Activated naive CD8-positive, alpha-beta T cell treated with anti-CD3 and anti-CD28 coated beads, Interleukin-2, amount 50 U/mL, for 24 hours (primary cell): Measurements from ENCODE around the gene TBC1D9B.
A peak's percentile ranks its signal among the peaks of the same experiment; 100 is the strongest.

ENCODE experiments used
- ATAC-seq: fragments of 150-1000 bp; cut with Tn5 transposase; one replicate; pipeline ENCODE4 v1.10.0; 2021
- DNase-seq: peaks from one replicate; pipeline ENCODE4 v3.0.0; 2021
- H3K27ac Mint-ChIP-seq: one replicate; pipeline ENCODE4 v1.8.0; 2021; ENCODE audit warnings: mild to moderate bottlenecking, mixed read lengths
- H3K27me3 Mint-ChIP-seq: one replicate; pipeline ENCODE4 v1.8.0; 2021; ENCODE audit warnings: mixed read lengths
- H3K36me3 Mint-ChIP-seq: one replicate; pipeline ENCODE4 v1.8.0; 2021; ENCODE audit warnings: low read depth, mixed read lengths
- H3K4me1 Mint-ChIP-seq: one replicate; pipeline ENCODE4 v1.8.0; 2021; ENCODE audit warnings: mixed read lengths
- H3K4me3 Mint-ChIP-seq: one replicate; pipeline ENCODE4 v1.8.0; 2021; ENCODE audit warnings: mild to moderate bottlenecking, moderate library complexity, mixed read lengths
- H3K9me3 Mint-ChIP-seq: one replicate; pipeline ENCODE4 v1.8.0; 2021; ENCODE audit warnings: mixed read lengths

The TBC1D9B gene

DNA sequence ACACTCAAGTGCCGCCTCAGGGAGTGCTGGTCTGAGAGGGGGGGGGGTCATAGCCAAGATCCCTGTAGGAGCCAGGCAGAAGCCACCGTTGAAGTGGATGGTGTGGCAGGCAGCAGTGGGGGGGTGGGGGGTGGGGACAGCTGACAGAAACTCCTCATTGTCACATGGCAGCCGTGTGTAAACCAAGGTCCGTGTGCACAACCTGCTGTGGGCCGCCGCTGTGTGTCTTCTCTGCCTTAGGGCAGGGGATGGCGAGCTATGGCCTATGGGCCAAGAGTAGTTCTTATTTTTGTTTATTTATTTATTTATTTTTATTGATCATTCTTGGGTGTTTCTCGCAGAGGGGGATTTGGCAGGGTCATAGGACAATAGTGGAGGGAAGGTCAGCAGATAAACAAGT is 73.6 kb downstream of the TBC1D9B start:
- no peak for DNase-seq
- Mint-ChIP-seq H3K27me3 (no peaks in the 10 kb centered on the region), H3K4me1 (peaks cover 21% of the 10 kb centered on the region), H3K4me3 (no peak overlapping the region), H3K9me3 (no peaks in the 10 kb centered on the region), H3K27ac (no peak overlapping the region), H3K36me3 (peaks cover 59% of the 10 kb centered on the region)
- ATAC-seq: no peak

DNA sequence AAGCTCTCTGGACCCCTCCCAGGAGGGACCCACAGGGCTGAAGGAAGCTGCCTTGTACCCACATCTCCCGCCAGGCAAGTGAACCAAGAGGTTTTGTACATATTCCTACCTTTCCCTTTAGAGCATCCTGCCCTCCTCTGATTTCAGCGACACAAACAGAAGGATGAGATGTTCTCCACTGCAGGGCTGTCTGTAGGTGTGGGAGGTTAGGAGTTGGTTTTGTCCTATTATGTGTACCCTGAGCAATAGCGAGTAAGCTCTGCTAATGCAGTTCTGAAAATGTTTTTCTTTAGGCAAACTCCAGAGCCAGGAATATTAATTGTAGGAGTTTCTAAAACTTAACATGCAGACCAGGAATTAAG is 74.0 kb downstream of the TBC1D9B start:
- H3K4me3 Mint-ChIP-seq: no peak overlapping the region
- no peaks in the 10 kb centered on the region for H3K9me3 Mint-ChIP-seq
- DNase-seq: no peak
- H3K27me3 Mint-ChIP-seq: no peaks in the 10 kb centered on the region
- H3K4me1 Mint-ChIP-seq: peaks cover 22% of the 10 kb centered on the region
- H3K27ac Mint-ChIP-seq: peak overlapping the region; percentile 19
- ATAC-seq: no peak
- peaks cover 61% of the 10 kb centered on the region for H3K36me3 Mint-ChIP-seq

- H3K9me3 Mint-ChIP-seq: no peaks in the 10 kb centered on the region
- ATAC-seq: no peak
- H3K4me3 Mint-ChIP-seq: no peak overlapping the region
- H3K27ac Mint-ChIP-seq: peak overlapping the region; percentile 19
- DNase-seq: no peak
- H3K27me3 Mint-ChIP-seq: no peaks in the 10 kb centered on the region
- H3K4me1 Mint-ChIP-seq: peaks cover 23% of the 10 kb centered on the region
- peaks cover 60% of the 10 kb centered on the region for H3K36me3 Mint-ChIP-seq
Observed at GRCh38 chr5:179833056-179833708, 74.5 kb downstream of the TBC1D9B start.

DNA sequence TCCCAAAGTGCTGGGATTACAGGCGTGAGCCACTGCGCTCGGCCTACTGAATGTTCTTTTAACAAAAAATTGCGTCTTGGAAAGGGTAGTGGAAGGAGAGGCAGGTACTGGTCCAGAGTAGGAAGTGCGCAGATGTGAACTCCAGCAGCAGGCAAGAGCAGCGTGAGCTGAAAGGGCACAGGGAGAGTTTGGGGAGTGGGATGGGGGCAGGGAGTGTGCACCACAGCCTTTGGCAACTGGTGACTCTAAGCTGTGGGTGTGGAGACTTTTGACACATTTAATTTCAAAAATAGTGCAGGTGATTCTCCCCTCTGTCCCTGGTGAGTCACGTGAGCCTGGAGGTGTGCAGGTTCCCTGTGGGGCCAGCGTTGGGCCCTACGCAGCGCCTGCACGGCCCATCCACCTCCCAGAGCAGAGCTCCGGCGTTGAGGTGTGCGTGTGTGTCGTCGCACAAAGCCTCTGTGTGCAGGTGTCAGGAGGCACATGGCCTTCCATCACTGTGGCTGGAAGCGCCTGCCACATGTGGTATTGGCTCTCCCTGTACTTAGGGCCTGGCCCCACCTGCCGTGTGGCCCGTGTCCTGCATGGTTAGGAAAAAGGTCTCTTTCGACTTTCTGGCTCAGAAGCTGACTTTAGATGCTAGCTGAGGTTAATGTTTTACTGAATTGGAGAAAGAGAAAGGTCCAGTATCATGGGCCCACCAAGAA is 75.5 kb downstream of the TBC1D9B start:
- no peak overlapping the region for H3K27ac Mint-ChIP-seq
- ATAC-seq (no peak), DNase-seq (no peak)
- no peaks in the 10 kb centered on the region for H3K9me3 Mint-ChIP-seq
- no peaks in the 10 kb centered on the region for H3K27me3 Mint-ChIP-seq
- H3K36me3 Mint-ChIP-seq: peaks cover 65% of the 10 kb centered on the region
- peaks cover 29% of the 10 kb centered on the region for H3K4me1 Mint-ChIP-seq
- H3K4me3 Mint-ChIP-seq: no peak overlapping the region

DNA sequence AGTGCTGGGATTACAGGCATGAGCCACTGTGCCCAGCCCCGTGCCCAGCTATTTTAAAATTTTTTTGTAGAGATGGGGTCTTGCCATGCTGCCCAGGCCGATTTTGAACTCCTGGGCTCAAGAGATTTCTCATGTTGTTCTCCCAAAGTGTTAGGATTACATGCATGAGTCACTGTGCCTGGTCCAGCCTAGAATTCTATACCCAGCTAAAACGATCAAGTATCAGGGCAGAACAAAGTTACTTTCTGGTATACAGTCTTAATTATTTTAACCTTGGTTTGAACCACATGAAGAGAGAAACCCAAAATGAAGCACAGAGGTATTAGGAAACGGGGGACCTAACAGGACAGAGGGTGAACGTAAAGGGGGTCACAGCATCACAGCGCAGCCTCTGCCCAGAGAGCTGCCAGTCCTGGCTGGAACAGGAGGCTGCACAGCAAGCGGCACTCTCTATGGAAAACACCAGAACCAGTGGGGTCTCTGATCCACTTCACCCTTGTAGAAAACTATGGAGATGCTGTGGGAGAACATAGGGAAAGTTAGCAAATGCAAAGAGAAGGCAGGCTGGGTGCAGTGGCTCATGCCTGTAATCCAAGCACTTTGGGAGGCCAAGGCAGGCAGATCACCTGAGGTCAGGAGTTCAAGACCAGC is 76.8 kb downstream of the TBC1D9B start:
- Mint-ChIP-seq H3K9me3 (no peaks in the 10 kb centered on the region), H3K4me3 (no peak overlapping the region), H3K27me3 (no peaks in the 10 kb centered on the region), H3K36me3 (peaks cover 60% of the 10 kb centered on the region), H3K4me1 (peaks cover 22% of the 10 kb centered on the region), H3K27ac (peak overlapping the region; percentile 9)
- ATAC-seq (no peak), DNase-seq (no peak)

- DNase-seq (no peak), ATAC-seq (no peak)
- Mint-ChIP-seq H3K4me1 (peaks cover 22% of the 10 kb centered on the region), H3K27me3 (no peaks in the 10 kb centered on the region), H3K4me3 (no peak overlapping the region), H3K9me3 (no peaks in the 10 kb centered on the region), H3K27ac (peak overlapping the region; percentile 67), H3K36me3 (peaks cover 63% of the 10 kb centered on the region)
Observed at GRCh38 chr5:179829732-179830435, 77.8 kb downstream of the TBC1D9B start.

GRCh38 chr5:179828756-179829421 is 78.8 kb downstream of the TBC1D9B start:
- Mint-ChIP-seq H3K27ac (peak overlapping the region; percentile 67), H3K4me1 (peaks cover 25% of the 10 kb centered on the region), H3K36me3 (peaks cover 67% of the 10 kb centered on the region), H3K4me3 (no peak overlapping the region), H3K9me3 (no peaks in the 10 kb centered on the region), H3K27me3 (no peaks in the 10 kb centered on the region)
- DNase-seq: no peak
- no peak for ATAC-seq

DNA sequence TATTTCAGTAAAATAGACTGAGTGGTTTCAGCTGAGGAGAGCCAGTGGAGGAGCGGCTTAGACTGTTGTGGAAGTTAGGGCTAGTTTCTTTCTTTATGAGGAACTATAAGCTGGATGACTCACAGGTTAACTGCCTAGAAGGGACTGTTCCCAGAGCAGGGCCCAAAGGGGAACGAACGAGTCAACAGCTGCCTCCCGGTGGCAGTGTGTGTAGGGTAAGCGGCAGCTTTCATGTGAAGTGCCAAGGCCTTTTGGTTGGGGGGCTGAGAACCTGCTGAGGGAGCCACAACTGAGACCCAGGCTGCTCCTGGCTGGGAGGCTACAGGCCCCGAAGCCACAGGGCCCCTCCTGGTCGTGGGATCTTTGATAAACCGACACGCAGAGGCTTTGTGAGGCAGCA is 80.0 kb downstream of the TBC1D9B start:
- DNase-seq (peak; percentile 63), ATAC-seq (peak; percentile 98)
- Mint-ChIP-seq H3K9me3 (no peaks in the 10 kb centered on the region), H3K4me1 (peaks cover 31% of the 10 kb centered on the region), H3K36me3 (peaks cover 63% of the 10 kb centered on the region), H3K27me3 (no peaks in the 10 kb centered on the region), H3K4me3 (peak overlapping the region; percentile 45), H3K27ac (peak overlapping the region; percentile 85)

GRCh38 chr5:179825655-179826182 is 82.0 kb downstream of the TBC1D9B start:
- DNase-seq (no peak), ATAC-seq (no peak)
- peaks cover 42% of the 10 kb centered on the region for H3K4me1 Mint-ChIP-seq
- H3K9me3 Mint-ChIP-seq: no peaks in the 10 kb centered on the region
- H3K4me3 Mint-ChIP-seq: no peak overlapping the region
- H3K27ac Mint-ChIP-seq: no peak overlapping the region
- H3K27me3 Mint-ChIP-seq: no peaks in the 10 kb centered on the region
- H3K36me3 Mint-ChIP-seq: peaks cover 62% of the 10 kb centered on the region

DNA sequence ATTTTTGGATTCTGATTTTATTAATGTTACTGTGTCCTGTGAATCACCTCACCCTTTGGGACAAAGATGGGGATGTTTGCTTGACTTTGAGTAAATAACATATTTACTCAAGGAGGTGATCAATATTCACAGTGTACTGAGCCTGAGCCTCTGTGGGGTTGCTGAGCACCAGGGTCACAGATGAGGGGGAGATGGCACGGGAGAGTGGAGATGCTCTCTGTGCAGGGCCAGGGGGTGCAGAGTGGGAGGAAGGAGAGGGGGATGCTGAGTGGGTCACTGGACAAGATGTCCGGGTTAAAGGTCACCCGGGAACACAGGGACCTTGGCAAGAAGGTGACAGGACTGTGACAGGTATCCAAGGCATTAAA is 83.0 kb downstream of the TBC1D9B start:
- Mint-ChIP-seq H3K27me3 (no peaks in the 10 kb centered on the region), H3K27ac (no peak overlapping the region), H3K9me3 (no peaks in the 10 kb centered on the region), H3K36me3 (peaks cover 55% of the 10 kb centered on the region), H3K4me3 (no peak overlapping the region), H3K4me1 (peaks cover 48% of the 10 kb centered on the region)
- ATAC-seq (no peak), DNase-seq (no peak)

DNA sequence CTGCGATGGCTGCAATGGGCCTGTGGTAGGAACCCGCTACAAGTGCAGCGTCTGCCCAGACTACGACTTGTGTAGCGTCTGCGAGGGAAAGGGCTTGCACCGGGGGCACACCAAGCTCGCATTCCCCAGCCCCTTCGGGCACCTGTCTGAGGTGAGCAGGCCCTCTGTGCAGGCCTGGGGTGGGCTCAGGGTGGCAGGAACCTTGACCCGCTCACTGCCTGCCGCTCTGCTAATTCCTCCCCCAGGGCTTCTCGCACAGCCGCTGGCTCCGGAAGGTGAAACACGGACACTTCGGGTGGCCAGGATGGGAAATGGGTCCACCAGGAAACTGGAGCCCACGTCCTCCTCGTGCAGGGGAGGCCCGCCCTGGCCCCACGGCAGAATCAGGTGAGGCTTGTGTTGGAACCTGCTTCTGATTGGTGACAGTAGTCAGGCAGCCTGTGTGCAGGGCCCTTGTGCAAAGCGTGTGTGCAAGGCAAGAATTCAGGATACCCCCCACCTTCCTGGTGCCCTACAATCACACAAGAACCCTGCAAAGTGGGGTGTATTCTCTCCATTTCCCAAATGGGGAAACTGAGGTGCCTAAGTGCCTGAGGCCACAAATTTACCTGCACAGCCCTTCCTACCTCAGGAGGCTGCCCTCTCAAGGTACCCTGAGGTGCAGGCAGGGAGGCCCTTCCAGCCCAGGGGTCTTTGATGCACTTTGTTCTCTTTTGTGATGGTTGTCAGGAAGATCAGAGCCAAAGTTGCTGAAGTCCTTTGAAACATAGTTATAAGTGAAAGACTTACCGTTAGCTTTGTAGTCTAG is 83.6 kb downstream of the TBC1D9B start:
- no peak for DNase-seq
- Mint-ChIP-seq H3K4me3 (no peak overlapping the region), H3K9me3 (no peaks in the 10 kb centered on the region), H3K36me3 (peaks cover 50% of the 10 kb centered on the region), H3K27ac (no peak overlapping the region), H3K27me3 (no peaks in the 10 kb centered on the region), H3K4me1 (peaks cover 54% of the 10 kb centered on the region)
- ATAC-seq: no peak

- Mint-ChIP-seq H3K4me1 (peaks cover 57% of the 10 kb centered on the region), H3K27me3 (no peaks in the 10 kb centered on the region), H3K4me3 (peak overlapping the region; percentile 88), H3K27ac (peak overlapping the region; percentile 87), H3K36me3 (peaks cover 40% of the 10 kb centered on the region), H3K9me3 (no peaks in the 10 kb centered on the region)
- DNase-seq (no peak), ATAC-seq (no peak)
Observed at GRCh38 chr5:179822444-179822990, 85.2 kb downstream of the TBC1D9B start.

DNA sequence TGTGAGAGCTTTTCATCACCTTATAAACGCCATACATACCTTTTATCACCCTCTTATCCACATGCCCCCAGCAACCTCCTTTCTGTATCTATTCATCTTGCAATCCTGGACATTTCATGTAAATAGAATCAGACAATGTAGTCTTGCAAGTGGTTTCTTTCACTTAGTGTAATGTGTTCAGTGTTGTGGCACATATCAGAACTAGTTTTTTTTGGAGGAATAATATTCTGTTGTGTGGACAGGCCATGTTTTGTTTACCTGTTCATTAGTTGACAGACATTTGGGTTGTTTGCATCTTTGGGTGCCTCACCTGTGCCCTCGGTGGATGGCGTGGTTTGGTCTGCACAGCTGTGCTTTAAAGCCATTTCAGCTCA is 85.7 kb downstream of the TBC1D9B start:
- DNase-seq (no peak), ATAC-seq (no peak)
- Mint-ChIP-seq H3K27ac (peak overlapping the region; percentile 87), H3K27me3 (no peaks in the 10 kb centered on the region), H3K4me3 (peak overlapping the region; percentile 88), H3K4me1 (peaks cover 54% of the 10 kb centered on the region), H3K9me3 (no peaks in the 10 kb centered on the region), H3K36me3 (peaks cover 37% of the 10 kb centered on the region)
